GM23338 (cell line): ENCODE measurements around the gene OTUD4. TPM values are rescaled to one million over a fixed set of nuclear protein-coding genes. Genes with fewer than 3 reads are reported as not detected.
"Not testable (repeated sequence)": the region's sequence is repeated elsewhere in the genome, so short reads cannot be mapped to it uniquely, and the experiment has no call there.

ENCODE experiments used
- ATAC-seq: fragments of 200-7000 bp; cut with Tn5 transposase; 3 replicates; pipeline ENCODE4 v1.9.1; 2020
- DNase-seq: peaks from one replicate; pipeline ENCODE4 v3.0.0-alpha.2; 2015; ENCODE audit warnings: low spot score
- H2AFZ ChIP-seq: fragments of 200-600 bp; sonication (generic); 2 replicates; pipeline ENCODE4 v1.8.0; 2016; ENCODE audit warnings: antibody characterized with exemption, mild to moderate bottlenecking, moderate library complexity
- H3F3A ChIP-seq: fragments of 200-600 bp; sonication (generic); replicated peaks from 2 replicates; pipeline ENCODE4 v1.8.0; 2017; ENCODE audit warnings: antibody characterized with exemption, mixed run types, low read depth
- H3K27ac ChIP-seq: fragments of 200-600 bp; sonication (generic); 2 replicates; pipeline ENCODE4 v1.6.1; 2016; ENCODE audit warnings: low read depth
- H3K27me3 ChIP-seq: fragments of 200-600 bp; sonication (generic); 2 replicates; pipeline ENCODE4 v1.8.0; 2016; ENCODE audit warnings: mild to moderate bottlenecking, mixed run types, moderate library complexity; ENCODE audit not compliant: insufficient read depth
- H3K36me3 ChIP-seq: fragments of 200-600 bp; sonication (generic); 2 replicates; pipeline ENCODE4 v1.8.0; 2016; ENCODE audit warnings: mild to moderate bottlenecking; ENCODE audit not compliant: insufficient read depth
- H3K4me1 ChIP-seq: fragments of 200-600 bp; sonication (generic); 2 replicates; pipeline ENCODE4 v1.8.0; 2016; ENCODE audit warnings: mild to moderate bottlenecking, moderate library complexity; ENCODE audit not compliant: insufficient read depth
- H3K4me2 ChIP-seq: fragments of 200-600 bp; sonication (generic); 2 replicates; pipeline ENCODE4 v1.7.1; 2017; ENCODE audit warnings: mixed run types
- H3K4me3 ChIP-seq: fragments of 200-600 bp; sonication (generic); 2 replicates; pipeline ENCODE4 v1.6.1; 2016; ENCODE audit warnings: mixed run types
- H3K79me2 ChIP-seq: fragments of 200-600 bp; sonication (generic); replicated peaks from 2 replicates; pipeline ENCODE4 v1.8.0; 2017; ENCODE audit warnings: mild to moderate bottlenecking; ENCODE audit not compliant: insufficient read depth
- H3K9me2 ChIP-seq: fragments of 200-600 bp; sonication (generic); 2 replicates; pipeline ENCODE4 v1.8.0; 2017; ENCODE audit not compliant: insufficient read depth
- H4K20me1 ChIP-seq: fragments of 200-600 bp; sonication (generic); replicated peaks from 2 replicates; pipeline ENCODE4 v1.8.0; 2017; ENCODE audit warnings: mild to moderate bottlenecking; ENCODE audit not compliant: insufficient read depth
- H3K27ac Mint-ChIP-seq: 2 replicates; pipeline ENCODE4 v1.8.0; 2020; ENCODE audit warnings: inconsistent platforms, mild to moderate bottlenecking, moderate library complexity, mixed read lengths
- H3K27me3 Mint-ChIP-seq: 3 replicates; pipeline ENCODE4 v1.8.0; 2022; ENCODE audit warnings: low read depth, mild to moderate bottlenecking, moderate library complexity, mixed read lengths, inconsistent platforms; ENCODE audit not compliant: insufficient read depth, poor library complexity
- H3K36me3 Mint-ChIP-seq: 3 replicates; pipeline ENCODE4 v1.8.0; 2021; ENCODE audit warnings: low read depth, mild to moderate bottlenecking, inconsistent platforms, moderate library complexity, mixed read lengths
- H3K4me1 Mint-ChIP-seq: 3 replicates; pipeline ENCODE4 v1.8.0; 2020; ENCODE audit warnings: mild to moderate bottlenecking, inconsistent platforms, mixed read lengths
- H3K4me3 Mint-ChIP-seq: 3 replicates; pipeline ENCODE4 v1.8.0; 2021; ENCODE audit warnings: moderate library complexity, mild to moderate bottlenecking, inconsistent platforms, mixed read lengths
- H3K9me3 Mint-ChIP-seq: 3 replicates; pipeline ENCODE4 v1.8.0; 2020; ENCODE audit warnings: moderate library complexity, mild to moderate bottlenecking, inconsistent platforms, mixed read lengths
- JUNB ChIP-seq: IDR thresholded peaks from one replicate; pipeline ENCODE4 v1.6.1; 2016; ENCODE audit warnings: antibody characterized with exemption; ENCODE audit not compliant: unreplicated experiment
- REST ChIP-seq: IDR thresholded peaks from one replicate; pipeline ENCODE4 v1.6.1; 2018; ENCODE audit warnings: antibody characterized with exemption; ENCODE audit not compliant: unreplicated experiment
- ZNF331 ChIP-seq: fragments of 250-450 bp; sonication (Bioruptor Pico); IDR thresholded peaks from 2 replicates; pipeline ENCODE4 v1.5.0; 2020; ENCODE audit warnings: low read depth, mild to moderate bottlenecking, moderate library complexity
- ZNF462 ChIP-seq: fragments of 250-450 bp; sonication (Bioruptor Pico); IDR thresholded peaks from 2 replicates; pipeline ENCODE4 v1.5.0; 2020; ENCODE audit warnings: mild to moderate bottlenecking, moderate library complexity
- polyA plus RNA-seq: library from polyadenylated mRNA; unstranded; fragments of >200 nt; fragmentation: Nextera tagmentation; extraction: Ambion mirVana; gene quantifications from 2 replicates; pipeline ENCODE4 v1.2.1, GENCODE V29; 2016
- total RNA-seq: library from RNA; depleted of rRNA; stranded (reverse); fragments of >200 nt; shearing (Covaris generic); gene quantifications from 2 replicates; pipeline ENCODE4 v1.2.3, GENCODE V29; 2014

Gene OTUD4
- total and polyA plus RNA-seq, 2 experiments from 2014 or later, result 17.9 to 53.2 TPM

- H3K27me3 Mint-ChIP-seq, result not testable (repeated sequence)
These were observed 44.2 kb downstream of the OTUD4 start for GRCh38 chr4:145136219-145136618.

GRCh38 chr4:145132511-145133098 is 47.8 kb downstream of the OTUD4 start:
- no peaks in the 10 kb centered on the region for H3K79me2 ChIP-seq
- peaks cover 10% of the 10 kb centered on the region for H3K36me3 ChIP-seq
- Mint-ChIP-seq H3K36me3 (peaks cover 26% of the 10 kb centered on the region; the same call in 2 of the 3 replicates), H3K4me1 (peaks cover 4% of the 10 kb centered on the region; the same call in 2 of the 3 replicates), H3K27ac (peak overlapping the region; percentile 71), H3K9me3 (no peaks in the 10 kb centered on the region), H3K4me3 (no peak overlapping the region), H3K27me3 (no peaks in the 10 kb centered on the region)
- no peak for TF ChIP-seq ZNF331
- no peak for TF ChIP-seq ZNF462
- no peak for TF ChIP-seq REST
- no peak for TF ChIP-seq JUNB
- no peaks in the 10 kb centered on the region for H3K4me1 ChIP-seq
- H3K9me2 ChIP-seq, result no peaks in the 10 kb centered on the region
- H3K27ac ChIP-seq, result no peak overlapping the region
- no peaks in the 10 kb centered on the region for H3F3A ChIP-seq
- no peak for ATAC-seq
- no peak overlapping the region for H2AFZ ChIP-seq
- H4K20me1 ChIP-seq, result no peaks in the 10 kb centered on the region
- no peak overlapping the region for H3K4me3 ChIP-seq
- DNase-seq, result no peak
- H3K27me3 ChIP-seq, result no peaks in the 10 kb centered on the region
- no peak overlapping the region for H3K4me2 ChIP-seq

More at GRCh38 chr4:145136219-145136618, 44.2 kb downstream of the OTUD4 start:
- not testable (repeated sequence) for H3K9me3 Mint-ChIP-seq, H3K79me2 ChIP-seq, H3K4me1 Mint-ChIP-seq, ATAC-seq, H3K9me2 ChIP-seq, H3K27ac ChIP-seq, H3K27ac Mint-ChIP-seq, H3K4me3 Mint-ChIP-seq, DNase-seq, H3K4me1 ChIP-seq, H3K4me2 ChIP-seq, H3K27me3 ChIP-seq, H3K4me3 ChIP-seq, H4K20me1 ChIP-seq, H2AFZ ChIP-seq, H3F3A ChIP-seq
- H3K36me3 Mint-ChIP-seq, result peaks cover 44% of the 10 kb centered on the region
- H3K36me3 ChIP-seq, result peaks cover 26% of the 10 kb centered on the region
